K562 (cell line): ENCODE data around the gene BRPF1. TPM values are rescaled to one million over a fixed set of nuclear protein-coding genes. Genes with fewer than 3 reads are reported as not detected.

Experiments used
- HBP1 ChIP-seq: fragments of 450-650 bp; formaldehyde crosslinking; IDR thresholded peaks from 2 replicates; pipeline ENCODE4 v1.4.0; 2022; ENCODE audit warnings: missing genetic modification characterization
- JUN ChIP-seq, 2 experiments: sonication (generic) in 1 of 2; formaldehyde crosslinking in 1 of 2; IDR thresholded peaks; 2 replicates each; pipeline versions ENCODE4 v1.6.1 to v1.8.0; 2012 to 2022; ENCODE audit warnings: borderline replicate concordance in 2 of 2, mild to moderate bottlenecking in 2 of 2, improper control_type of control experiment in 1 of 2, low read depth in 1 of 2, low read length in 1 of 2, missing genetic modification reagents in 1 of 2
- KDM2B ChIP-seq: fragments of 250-450 bp; sonication (Bioruptor Pico); IDR thresholded peaks from 2 replicates; pipeline ENCODE4 v1.8.0; 2021; ENCODE audit warnings: mild to moderate bottlenecking, moderate library complexity
- MEF2A ChIP-seq: IDR thresholded peaks from 2 replicates; pipeline ENCODE4 v1.6.1; 2011; ENCODE audit warnings: low read depth, mild to moderate bottlenecking, low read length, moderate library complexity; ENCODE audit not compliant: control insufficient read depth
- SAFB ChIP-seq: fragments of 200-400 bp; formaldehyde crosslinking; IDR thresholded peaks from 2 replicates; pipeline ENCODE4 v1.6.1; 2017; ENCODE audit warnings: low read depth, low read length, borderline replicate concordance
- TFAP4 ChIP-seq: sonication (generic); formaldehyde crosslinking; IDR thresholded peaks from 2 replicates; pipeline ENCODE4 v1.8.0; 2022; ENCODE audit warnings: missing genetic modification reagents, mild to moderate bottlenecking, moderate library complexity, borderline replicate concordance
- USF2 ChIP-seq: sonication (generic); formaldehyde crosslinking; IDR thresholded peaks from 2 replicates; pipeline ENCODE4 v1.5.0; 2020; ENCODE audit warnings: missing genetic modification reagents
- ZNF133 ChIP-seq: fragments of 250-450 bp; sonication (Bioruptor Pico); IDR thresholded peaks from 2 replicates; pipeline ENCODE4 v1.4.0; 2020; ENCODE audit warnings: mild to moderate bottlenecking
- ZNF407 ChIP-seq: fragments of 450-650 bp; IDR thresholded peaks from 2 replicates; pipeline ENCODE4 v1.6.1; 2016; ENCODE audit warnings: low read depth
- polyA plus RNA-seq, 8 experiments: library from polyadenylated mRNA; depleted of rRNA in 4 of 8; stranded (reverse) in 5 of 8; unstranded in 3 of 8; fragments of >200 nt; fragmentation: Nextera tagmentation in 2 of 8; fragmentation: Illumina TruSeq in 1 of 8; extraction: Ambion mirVana in 2 of 8; extraction: Trizol in 1 of 8; gene quantifications; 2 replicates each; pipeline versions ENCODE4 v1.2.1 to v1.2.3, GENCODE V29; 2011 to 2014; ENCODE audit warnings: inconsistent platforms in 1 of 8, missing spikeins in 1 of 8
- total RNA-seq, 7 experiments: library from RNA; depleted of rRNA in 6 of 7; stranded (reverse); fragments of >200 nt in 6 of 7; fragmentation: Illumina TruSeq in 2 of 7; extraction: Trizol in 2 of 7; gene quantifications; 2 replicates each; pipeline versions ENCODE4 v1.2.1 to v1.2.3, GENCODE V29; 2011 to 2021; ENCODE audit warnings: low replicate concordance in 1 of 7

The BRPF1 gene
- total and polyA plus RNA-seq, 9 of the 15 experiments (the other 6 are each of a cell fraction or from before 2014, with no cell fraction given), result 1.1 to 40.2 (median 23.5) TPM

- TF ChIP-seq MEF2A (no peak), USF2 (CRISPR knock-in tag) (peak; percentile 86), SAFB (no peak), KDM2B (no peak), JUN (IDR thresholded peaks at IDR 0.05; ENCODE audit: borderline replicate concordance, low read depth, low read length) (no peak), JUN (CRISPR knock-in tag; IDR thresholded peaks at IDR 0.05; ENCODE audit: borderline replicate concordance) (no peak), HBP1 (no peak), TFAP4 (CRISPR knock-in tag) (no peak), ZNF133 (no peak), ZNF407 (no peak)
Measured at GRCh38 chr3:9785602-9786001, 54.1 kb downstream of the BRPF1 start (continued).
